K562 (cell line): ENCODE results near the gene NRXN2.

Experiments used
- SP1 ChIP-seq: sonication (generic); formaldehyde crosslinking; IDR thresholded peaks from 2 replicates; pipeline ENCODE4 v1.8.1; 2022; ENCODE audit warnings: mild to moderate bottlenecking, missing genetic modification reagents
- SUPT5H ChIP-seq: fragments of 450-650 bp; IDR thresholded peaks from 2 replicates; pipeline ENCODE4 v1.6.1; 2016
- ZNF75A ChIP-seq: fragments of 450-650 bp; formaldehyde crosslinking; IDR thresholded peaks from 2 replicates; pipeline ENCODE4 v1.4.0; 2020; ENCODE audit warnings: mild to moderate bottlenecking

DNA sequence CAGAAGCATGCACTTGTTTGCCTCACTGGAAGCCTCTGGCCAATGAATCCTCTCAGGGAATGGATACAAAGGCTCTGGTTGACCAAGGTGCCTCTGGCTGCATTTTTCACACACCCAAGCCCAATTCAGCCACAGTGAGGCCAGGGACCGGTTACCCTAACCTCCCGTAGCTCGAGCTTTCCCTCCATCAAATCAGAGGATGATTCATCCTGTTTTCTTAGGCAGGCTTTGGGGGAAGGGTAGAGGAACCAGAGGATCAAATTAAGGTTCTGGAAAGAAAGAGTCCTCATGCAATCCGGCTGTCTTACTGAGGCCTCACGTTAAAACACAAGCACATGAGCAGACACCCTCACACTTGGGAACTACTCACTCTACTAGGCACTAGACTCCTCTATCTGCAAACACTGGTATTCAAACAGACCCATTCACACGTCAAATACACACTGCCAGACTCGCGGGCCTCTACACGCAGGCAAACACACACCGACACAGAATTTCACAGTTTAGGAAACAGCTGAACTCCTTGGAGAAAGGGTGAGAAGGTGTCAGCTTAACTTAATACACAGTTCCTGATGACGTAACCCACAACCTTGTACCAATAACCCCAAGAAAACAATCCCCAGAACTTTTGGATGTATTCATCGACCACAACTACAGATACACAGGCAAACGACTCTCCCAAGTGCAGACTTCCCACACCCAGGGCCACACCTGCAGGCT, 12.4 kb downstream of the NRXN2 start:
- TF ChIP-seq SUPT5H, result no peak
- TF ChIP-seq SP1 (CRISPR knock-in tag), result no peak
- no peak for TF ChIP-seq ZNF75A (CRISPR knock-in tag)
